Bone marrow (tissue), 2 donors: ENCODE results near the gene FAM136A.
A peak's percentile ranks its signal among the peaks of the same experiment; 100 is the strongest.
"Not testable (repeated sequence)": the region's sequence is repeated elsewhere in the genome, so short reads cannot be mapped to it uniquely, and the experiment has no call there.

Experiments
- DNase-seq, 2 donors: peaks; one replicate each; lab custom pipeline; 2025; lab: John Stamatoyannopoulos, UW

FAM136A gene

GRCh38 chr2:70297828-70298227 is 4.0 kb downstream of the FAM136A start:
- not testable (repeated sequence) for DNase-seq

GRCh38 chr2:70283500-70284191 is 18.2 kb downstream of the FAM136A start:
- no peak for DNase-seq

GRCh38 chr2:70282439-70282838 is 19.4 kb downstream of the FAM136A start:
- no peak for DNase-seq

GRCh38 chr2:70280242-70280798 is 21.5 kb downstream of the FAM136A start:
- no peak for DNase-seq

GRCh38 chr2:70270323-70270722 is 31.5 kb downstream of the FAM136A start:
- DNase-seq: no peak

GRCh38 chr2:70269422-70270302 is 32.2 kb downstream of the FAM136A start:
- DNase-seq: not testable (repeated sequence)

- DNase-seq: not testable (repeated sequence)
Observed at GRCh38 chr2:70266925-70267324, 34.9 kb downstream of the FAM136A start.

GRCh38 chr2:70261501-70261900 is 40.4 kb downstream of the FAM136A start:
- no peak for DNase-seq

GRCh38 chr2:70258532-70258875 is 43.4 kb downstream of the FAM136A start:
- no peak for DNase-seq

GRCh38 chr2:70255637-70256314 is 46.1 kb downstream of the FAM136A start:
- DNase-seq: no peak

GRCh38 chr2:70250434-70250833 is 51.4 kb downstream of the FAM136A start:
- no peak for DNase-seq

GRCh38 chr2:70248181-70248847 is 53.6 kb downstream of the FAM136A start, which contains the start of gene TIA1:
Gene TIA1, minus strand, starts transcription at chr2:70248628. Its CDS starts 198 bp downstream, at chr2:70248430.
- peak; percentile 97 to 98 for DNase-seq

- peak in 1 of 2 donors; percentile 40 for DNase-seq
Observed at GRCh38 chr2:70247364-70248180, 54.3 kb downstream of the FAM136A start.
